ENCODE measurements around the gene WDR1.

WDR1 gene

GRCh38 chr4:10116569-10117358, at the start of gene WDR1:
TSS of gene WDR1 (minus strand) at chr4:10116799. CDS start at chr4:10116666, 133 bp downstream.
- Histone ChIP-seq H3K27me3 (ENCODE audit: control insufficient read depth, insufficient read depth, low read length) (no peaks in the 10 kb centered on the region), H3K4me1 (ENCODE audit: control insufficient read depth, insufficient read depth, low read length) (peaks cover 28% of the 10 kb centered on the region), H3K9me3 (ENCODE audit: control insufficient read depth, insufficient read depth, low read length) (no peaks in the 10 kb centered on the region), H3K36me3 (ENCODE audit: control insufficient read depth, insufficient read depth, low read length) (peaks cover 38% of the 10 kb centered on the region), H3K4me3 (ENCODE audit: low read depth, low read length) (peak within 1 kb of the TSS; percentile 93), H3K9ac (ENCODE audit: low read depth, low read length) (peak within 1 kb of the TSS; percentile 93)

DNA sequence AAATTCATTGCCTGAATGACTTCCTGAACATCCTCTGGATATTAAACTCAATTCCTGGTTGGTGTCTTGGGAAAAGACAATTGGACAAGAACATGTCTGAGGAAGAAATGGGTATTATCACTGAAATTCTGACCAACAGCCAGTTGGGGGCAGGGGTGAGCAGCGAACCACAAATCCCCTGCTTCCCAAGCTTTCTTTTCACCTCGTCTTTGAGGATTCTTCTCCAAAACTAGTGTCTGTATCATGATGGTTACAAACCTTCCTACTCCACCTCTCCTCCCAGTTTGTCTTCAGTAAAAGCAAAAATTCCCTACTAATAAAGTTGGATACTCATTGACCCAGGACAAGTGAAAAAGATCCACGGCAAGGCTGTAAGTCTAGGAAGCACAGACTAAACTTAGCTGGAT, 48.3 kb upstream of the WDR1 start:
- Histone ChIP-seq H3K9me3 (ENCODE audit: control insufficient read depth, insufficient read depth, low read length) (no peaks in the 10 kb centered on the region), H3K9ac (ENCODE audit: low read depth, low read length) (no peak overlapping the region), H3K4me1 (ENCODE audit: control insufficient read depth, insufficient read depth, low read length) (no peaks in the 10 kb centered on the region), H3K36me3 (ENCODE audit: control insufficient read depth, insufficient read depth, low read length) (no peaks in the 10 kb centered on the region), H3K27me3 (ENCODE audit: control insufficient read depth, insufficient read depth, low read length) (no peaks in the 10 kb centered on the region), H3K4me3 (ENCODE audit: low read depth, low read length) (no peak overlapping the region)

- H3K4me1 ChIP-seq (ENCODE audit: control insufficient read depth, insufficient read depth, low read length) = no peaks in the 10 kb centered on the region
- H3K9ac ChIP-seq (ENCODE audit: low read depth, low read length) = no peak overlapping the region
- no peaks in the 10 kb centered on the region for H3K36me3 ChIP-seq (ENCODE audit: control insufficient read depth, insufficient read depth, low read length)
- no peaks in the 10 kb centered on the region for H3K27me3 ChIP-seq (ENCODE audit: control insufficient read depth, insufficient read depth, low read length)
- H3K9me3 ChIP-seq (ENCODE audit: control insufficient read depth, insufficient read depth, low read length) = no peaks in the 10 kb centered on the region
- no peak overlapping the region for H3K4me3 ChIP-seq (ENCODE audit: low read depth, low read length)
Measured at GRCh38 chr4:10163296-10163695, 46.7 kb upstream of the WDR1 start.

- Histone ChIP-seq H3K4me1 (ENCODE audit: control insufficient read depth, insufficient read depth, low read length) (peaks cover 5% of the 10 kb centered on the region), H3K9me3 (ENCODE audit: control insufficient read depth, insufficient read depth, low read length) (no peaks in the 10 kb centered on the region), H3K27me3 (ENCODE audit: control insufficient read depth, insufficient read depth, low read length) (no peaks in the 10 kb centered on the region), H3K9ac (ENCODE audit: low read depth, low read length) (no peak overlapping the region), H3K4me3 (ENCODE audit: low read depth, low read length) (no peak overlapping the region), H3K36me3 (ENCODE audit: control insufficient read depth, insufficient read depth, low read length) (no peaks in the 10 kb centered on the region)
Measured at GRCh38 chr4:10162341-10163000, 45.9 kb upstream of the WDR1 start.

DNA sequence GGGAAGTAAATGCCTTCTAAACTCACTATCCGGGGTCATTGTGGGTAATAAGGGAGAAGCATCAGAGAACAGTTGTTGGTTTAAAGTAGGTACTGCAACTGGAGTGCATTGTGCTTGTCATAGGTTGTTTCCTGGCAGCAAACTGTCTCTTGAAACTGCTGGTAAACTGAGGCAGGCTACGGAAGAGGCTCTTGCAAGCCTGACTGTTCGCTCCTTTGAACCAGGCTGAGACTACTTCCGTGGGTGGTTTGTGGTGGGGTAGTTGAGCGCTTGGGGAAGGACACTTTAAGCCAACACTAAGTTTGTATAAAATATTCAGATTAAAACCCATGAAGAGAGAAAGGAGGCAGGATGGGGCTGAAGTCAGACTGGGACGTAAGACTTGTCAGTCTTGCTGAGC, 45.2 kb upstream of the WDR1 start:
- no peaks in the 10 kb centered on the region for H3K27me3 ChIP-seq (ENCODE audit: control insufficient read depth, insufficient read depth, low read length)
- no peak overlapping the region for H3K9ac ChIP-seq (ENCODE audit: low read depth, low read length)
- H3K4me1 ChIP-seq (ENCODE audit: control insufficient read depth, insufficient read depth, low read length) = peaks cover 5% of the 10 kb centered on the region
- no peaks in the 10 kb centered on the region for H3K36me3 ChIP-seq (ENCODE audit: control insufficient read depth, insufficient read depth, low read length)
- H3K4me3 ChIP-seq (ENCODE audit: low read depth, low read length) = no peak overlapping the region
- no peaks in the 10 kb centered on the region for H3K9me3 ChIP-seq (ENCODE audit: control insufficient read depth, insufficient read depth, low read length)

DNA sequence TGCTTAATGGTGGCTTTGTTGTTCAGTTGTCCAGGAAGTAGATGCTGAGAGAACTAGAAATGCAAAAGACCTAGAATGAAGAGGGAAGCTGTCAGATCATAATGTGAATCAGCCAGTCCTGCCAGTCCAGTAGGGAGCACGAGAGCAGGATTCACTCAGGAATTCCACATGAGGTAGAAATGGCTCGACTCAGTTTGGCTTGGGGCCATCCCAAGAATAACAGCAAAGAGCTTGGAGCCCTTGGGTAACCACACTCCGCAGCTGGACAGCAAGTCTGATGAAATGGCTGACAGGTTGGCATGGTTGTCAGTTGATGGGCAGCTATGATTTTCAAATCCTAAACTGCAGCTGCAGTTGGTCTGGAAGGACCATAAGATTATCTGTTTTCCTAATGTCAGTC, 44.5 kb upstream of the WDR1 start:
- no peak overlapping the region for H3K4me3 ChIP-seq (ENCODE audit: low read depth, low read length)
- peaks cover 5% of the 10 kb centered on the region for H3K4me1 ChIP-seq (ENCODE audit: control insufficient read depth, insufficient read depth, low read length)
- H3K9me3 ChIP-seq (ENCODE audit: control insufficient read depth, insufficient read depth, low read length) = no peaks in the 10 kb centered on the region
- H3K27me3 ChIP-seq (ENCODE audit: control insufficient read depth, insufficient read depth, low read length) = no peaks in the 10 kb centered on the region
- no peaks in the 10 kb centered on the region for H3K36me3 ChIP-seq (ENCODE audit: control insufficient read depth, insufficient read depth, low read length)
- H3K9ac ChIP-seq (ENCODE audit: low read depth, low read length) = no peak overlapping the region

DNA sequence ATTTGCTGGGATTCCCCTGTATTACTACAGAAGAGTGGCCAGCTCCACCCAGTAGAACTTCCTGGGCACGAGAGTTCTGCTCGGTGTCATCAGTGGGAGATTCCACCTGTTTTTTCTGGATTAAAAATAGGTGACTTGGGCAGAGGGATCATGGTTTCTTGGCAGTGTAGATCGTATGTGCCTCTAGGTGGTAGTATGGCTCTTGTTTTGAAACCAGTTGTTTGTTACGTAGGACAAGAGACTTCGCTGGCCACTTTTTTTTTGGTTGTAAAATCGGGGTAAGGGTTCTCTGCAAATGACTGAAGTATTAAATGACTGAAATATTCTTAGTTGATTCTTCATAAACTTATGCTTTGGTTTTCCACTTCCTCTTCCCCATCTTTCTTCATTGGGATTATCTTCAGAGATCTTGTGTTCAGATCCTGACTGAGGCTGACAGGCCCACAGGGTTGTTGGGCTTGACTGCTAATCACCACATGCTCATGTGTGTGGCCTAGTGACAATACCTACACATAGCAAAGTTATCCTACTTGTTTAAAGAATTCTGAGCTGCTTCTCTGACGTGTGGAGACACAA, 43.8 kb upstream of the WDR1 start:
- no peaks in the 10 kb centered on the region for H3K27me3 ChIP-seq (ENCODE audit: control insufficient read depth, insufficient read depth, low read length)

GRCh38 chr4:10159671-10160070, 43.1 kb upstream of the WDR1 start:
- H3K9ac ChIP-seq (ENCODE audit: low read depth, low read length) = no peak overlapping the region
- H3K4me1 ChIP-seq (ENCODE audit: control insufficient read depth, insufficient read depth, low read length) = peaks cover 5% of the 10 kb centered on the region
- no peaks in the 10 kb centered on the region for H3K36me3 ChIP-seq (ENCODE audit: control insufficient read depth, insufficient read depth, low read length)
- H3K9me3 ChIP-seq (ENCODE audit: control insufficient read depth, insufficient read depth, low read length) = no peaks in the 10 kb centered on the region
- H3K27me3 ChIP-seq (ENCODE audit: control insufficient read depth, insufficient read depth, low read length) = no peaks in the 10 kb centered on the region
- no peak overlapping the region for H3K4me3 ChIP-seq (ENCODE audit: low read depth, low read length)

More for the DNA sequence above, 43.8 kb upstream of the WDR1 start:
- Histone ChIP-seq H3K36me3 (ENCODE audit: control insufficient read depth, insufficient read depth, low read length) (no peaks in the 10 kb centered on the region), H3K9me3 (ENCODE audit: control insufficient read depth, insufficient read depth, low read length) (no peaks in the 10 kb centered on the region), H3K4me1 (ENCODE audit: control insufficient read depth, insufficient read depth, low read length) (peaks cover 5% of the 10 kb centered on the region), H3K4me3 (ENCODE audit: low read depth, low read length) (no peak overlapping the region), H3K9ac (ENCODE audit: low read depth, low read length) (no peak overlapping the region)

- H3K27me3 ChIP-seq (ENCODE audit: control insufficient read depth, insufficient read depth, low read length) = no peaks in the 10 kb centered on the region
- H3K9me3 ChIP-seq (ENCODE audit: control insufficient read depth, insufficient read depth, low read length) = no peaks in the 10 kb centered on the region
- H3K4me1 ChIP-seq (ENCODE audit: control insufficient read depth, insufficient read depth, low read length) = peaks cover 5% of the 10 kb centered on the region
- no peaks in the 10 kb centered on the region for H3K36me3 ChIP-seq (ENCODE audit: control insufficient read depth, insufficient read depth, low read length)
- no peak overlapping the region for H3K9ac ChIP-seq (ENCODE audit: low read depth, low read length)
- no peak overlapping the region for H3K4me3 ChIP-seq (ENCODE audit: low read depth, low read length)
Measured at GRCh38 chr4:10158333-10158942, 41.8 kb upstream of the WDR1 start.

GRCh38 chr4:10157478-10158332, 41.1 kb upstream of the WDR1 start:
- Histone ChIP-seq H3K4me1 (ENCODE audit: control insufficient read depth, insufficient read depth, low read length) (peaks cover 5% of the 10 kb centered on the region), H3K27me3 (ENCODE audit: control insufficient read depth, insufficient read depth, low read length) (no peaks in the 10 kb centered on the region), H3K36me3 (ENCODE audit: control insufficient read depth, insufficient read depth, low read length) (no peaks in the 10 kb centered on the region), H3K9ac (ENCODE audit: low read depth, low read length) (no peak overlapping the region), H3K4me3 (ENCODE audit: low read depth, low read length) (no peak overlapping the region), H3K9me3 (ENCODE audit: control insufficient read depth, insufficient read depth, low read length) (no peaks in the 10 kb centered on the region)

GRCh38 chr4:10154241-10154640, 37.6 kb upstream of the WDR1 start:
- Histone ChIP-seq H3K9me3 (ENCODE audit: control insufficient read depth, insufficient read depth, low read length) (no peaks in the 10 kb centered on the region), H3K4me1 (ENCODE audit: control insufficient read depth, insufficient read depth, low read length) (peaks cover 5% of the 10 kb centered on the region), H3K27me3 (ENCODE audit: control insufficient read depth, insufficient read depth, low read length) (no peaks in the 10 kb centered on the region), H3K4me3 (ENCODE audit: low read depth, low read length) (no peak overlapping the region), H3K36me3 (ENCODE audit: control insufficient read depth, insufficient read depth, low read length) (no peaks in the 10 kb centered on the region), H3K9ac (ENCODE audit: low read depth, low read length) (no peak overlapping the region)

Measured in iPS-15b (cell line).